ENCODE data around the gene FUOM.
A peak's percentile ranks its signal among the peaks of the same experiment; 100 is the strongest.
"Not testable (repeated sequence)": the region's sequence is repeated elsewhere in the genome, so short reads cannot be mapped to it uniquely, and the experiment has no call there.

The FUOM gene

GRCh38 chr10:133373174-133374090 is 15.6 kb upstream of the FUOM start, which contains the start of gene ECHS1:
TSS of gene ECHS1 (minus strand) at chr10:133373354. CDS start at chr10:133373333, 21 bp downstream.
- DNase-seq (ENCODE audit: low read depth) = peak; percentile 90
- H3K4me3 ChIP-seq (replicated peaks; ENCODE audit: low read depth, low read length) = peak within 1 kb of the TSS; percentile 80
- TF ChIP-seq CTCF (IDR thresholded peaks at IDR 0.05; ENCODE audit: low read length, missing control alignments) = no peak

GRCh38 chr10:133372507-133372906 is 14.7 kb upstream of the FUOM start:
- peak overlapping the region; percentile 80 for H3K4me3 ChIP-seq (replicated peaks; ENCODE audit: low read depth, low read length)
- TF ChIP-seq CTCF (IDR thresholded peaks at IDR 0.05; ENCODE audit: low read length, missing control alignments) = no peak
- no peak for DNase-seq (ENCODE audit: low read depth)

GRCh38 chr10:133370030-133370786 is 12.4 kb upstream of the FUOM start:
- TF ChIP-seq CTCF (IDR thresholded peaks at IDR 0.05; ENCODE audit: low read length, missing control alignments) = no peak
- H3K4me3 ChIP-seq (replicated peaks; ENCODE audit: low read depth, low read length) = no peak overlapping the region

GRCh38 chr10:133368153-133368552 is 10.3 kb upstream of the FUOM start:
- TF ChIP-seq CTCF (IDR thresholded peaks at IDR 0.05; ENCODE audit: low read length, missing control alignments) = no peak

More at GRCh38 chr10:133370030-133370786, 12.4 kb upstream of the FUOM start:
- DNase-seq (ENCODE audit: low read depth) = no peak

GRCh38 chr10:133367461-133367860 is 9.6 kb upstream of the FUOM start:
- not testable (repeated sequence) for DNase-seq (ENCODE audit: low read depth); H3K4me3 ChIP-seq (replicated peaks; ENCODE audit: low read depth, low read length)

More at GRCh38 chr10:133368153-133368552, 10.3 kb upstream of the FUOM start:
- DNase-seq (ENCODE audit: low read depth) = no peak
- no peak overlapping the region for H3K4me3 ChIP-seq (replicated peaks; ENCODE audit: low read depth, low read length)

- no peak overlapping the region for H3K4me3 ChIP-seq (replicated peaks; ENCODE audit: low read depth, low read length)
- TF ChIP-seq CTCF (IDR thresholded peaks at IDR 0.05; ENCODE audit: low read length, missing control alignments) = no peak
- DNase-seq (ENCODE audit: low read depth) = no peak
Observed at GRCh38 chr10:133366751-133367150, 8.9 kb upstream of the FUOM start.

- no peak for DNase-seq (ENCODE audit: low read depth)
- TF ChIP-seq CTCF (IDR thresholded peaks at IDR 0.05; ENCODE audit: low read length, missing control alignments) = no peak
- H3K4me3 ChIP-seq (replicated peaks; ENCODE audit: low read depth, low read length) = no peak overlapping the region
Observed at GRCh38 chr10:133366130-133366478, 8.3 kb upstream of the FUOM start.
